Stomach (tissue), 4 donors: ENCODE data around the gene LRP2BP.

ENCODE experiments used
- POLR2A ChIP-seq, 4 donors: fragments of 450-650 bp; IDR thresholded peaks; one replicate each; pipeline ENCODE4 v1.6.1; 2016; ENCODE audit warnings: antibody characterized with exemption in 4 of 4, control low read depth in 2 of 4, mild to moderate bottlenecking in 1 of 4, moderate library complexity in 1 of 4
- POLR2AphosphoS5 ChIP-seq, 3 donors: sonication (generic); formaldehyde crosslinking; IDR thresholded peaks; one replicate each; pipeline ENCODE4 v1.6.1; 2016; ENCODE audit warnings: antibody characterized with exemption in 3 of 3
- TF ChIP-seq, protein P1 (sequence below), 7 experiments: fragments of 450-650 bp in 4 of 7; fragments of 200-600 bp in 3 of 7; sonication (generic) in 3 of 7; IDR thresholded peaks; one replicate each; pipeline ENCODE4 v1.5.1; 2016 to 2019; ENCODE audit warnings: antibody characterized with exemption in 7 of 7, control low read depth in 2 of 7, mild to moderate bottlenecking in 1 of 7

DNA sequence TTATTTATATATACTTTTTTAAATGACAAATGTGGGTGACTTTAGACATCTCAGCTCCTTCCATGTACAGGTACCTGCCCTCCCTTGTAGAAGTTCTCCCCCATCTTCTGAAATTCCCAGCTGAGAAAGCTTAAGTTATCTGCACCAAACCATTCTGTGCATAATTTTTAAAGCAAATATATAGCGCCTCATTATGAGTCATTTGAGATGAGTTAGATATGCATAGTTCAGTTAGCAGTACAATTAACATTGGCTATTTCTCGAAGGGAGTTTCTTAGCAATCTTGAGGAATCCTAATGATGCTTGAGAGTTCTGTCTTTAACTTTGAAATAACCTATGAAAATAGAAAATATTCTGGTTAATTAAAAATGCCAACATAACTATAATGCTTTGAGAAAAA lies 49.5 kb upstream of the LRP2BP start:
- TF ChIP-seq, protein P1, sequence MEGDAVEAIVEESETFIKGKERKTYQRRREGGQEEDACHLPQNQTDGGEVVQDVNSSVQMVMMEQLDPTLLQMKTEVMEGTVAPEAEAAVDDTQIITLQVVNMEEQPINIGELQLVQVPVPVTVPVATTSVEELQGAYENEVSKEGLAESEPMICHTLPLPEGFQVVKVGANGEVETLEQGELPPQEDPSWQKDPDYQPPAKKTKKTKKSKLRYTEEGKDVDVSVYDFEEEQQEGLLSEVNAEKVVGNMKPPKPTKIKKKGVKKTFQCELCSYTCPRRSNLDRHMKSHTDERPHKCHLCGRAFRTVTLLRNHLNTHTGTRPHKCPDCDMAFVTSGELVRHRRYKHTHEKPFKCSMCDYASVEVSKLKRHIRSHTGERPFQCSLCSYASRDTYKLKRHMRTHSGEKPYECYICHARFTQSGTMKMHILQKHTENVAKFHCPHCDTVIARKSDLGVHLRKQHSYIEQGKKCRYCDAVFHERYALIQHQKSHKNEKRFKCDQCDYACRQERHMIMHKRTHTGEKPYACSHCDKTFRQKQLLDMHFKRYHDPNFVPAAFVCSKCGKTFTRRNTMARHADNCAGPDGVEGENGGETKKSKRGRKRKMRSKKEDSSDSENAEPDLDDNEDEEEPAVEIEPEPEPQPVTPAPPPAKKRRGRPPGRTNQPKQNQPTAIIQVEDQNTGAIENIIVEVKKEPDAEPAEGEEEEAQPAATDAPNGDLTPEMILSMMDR (IDR thresholded peaks at IDR 0.05), result no peak
- TF ChIP-seq POLR2AphosphoS5 (IDR thresholded peaks at IDR 0.05) (no peak), POLR2A (IDR thresholded peaks at IDR 0.05) (no peak)
